Liver (tissue), 9 donors: Measurements from ENCODE around the gene IER2. TPM values are rescaled to one million over a fixed set of nuclear protein-coding genes. Genes with fewer than 3 reads are reported as not detected.
"Not testable (repeated sequence)": the region's sequence is repeated elsewhere in the genome, so short reads cannot be mapped to it uniquely, and the experiment has no call there.

Experiments used
- DNase-seq: peaks from one replicate; pipeline ENCODE4 v3.0.0-alpha.2; 2017; ENCODE audit warnings: low spot score
- H3K27ac ChIP-seq, 2 donors: one replicate each; pipeline ENCODE4 v1.7.0; 2013; ENCODE audit warnings: inconsistent platforms in 2 of 2, low read length in 2 of 2, control low read depth in 1 of 2, low read depth in 1 of 2, mild to moderate bottlenecking in 1 of 2
- H3K27me3 ChIP-seq, 4 donors: one replicate each; pipeline versions ENCODE4 v1.6.1 to v1.7.0; 2013; ENCODE audit warnings: low read length in 3 of 4, inconsistent platforms in 1 of 4, mild to moderate bottlenecking in 1 of 4, moderate library complexity in 1 of 4; ENCODE audit not compliant: control insufficient read depth in 4 of 4, insufficient read depth in 4 of 4
- H3K36me3 ChIP-seq, 4 donors: one replicate each; pipeline versions ENCODE4 v1.6.1 to v1.7.0; 2013; ENCODE audit warnings: low read length in 3 of 4, mild to moderate bottlenecking in 3 of 4, low read depth in 1 of 4, moderate library complexity in 1 of 4; ENCODE audit not compliant: control insufficient read depth in 4 of 4, insufficient read depth in 3 of 4
- H3K4me1 ChIP-seq, 4 donors: one replicate each; pipeline versions ENCODE4 v1.6.1 to v1.7.0; 2013; ENCODE audit warnings: low read length in 3 of 4, mild to moderate bottlenecking in 3 of 4, moderate library complexity in 1 of 4; ENCODE audit not compliant: control insufficient read depth in 4 of 4, insufficient read depth in 4 of 4
- H3K4me3 ChIP-seq, 3 donors: one replicate each; pipeline versions ENCODE4 v1.6.1 to v1.7.0; 2013; ENCODE audit warnings: low read length in 3 of 3, control low read depth in 1 of 3, low read depth in 1 of 3, mild to moderate bottlenecking in 1 of 3
- H3K9ac ChIP-seq, 2 donors: one replicate each; pipeline ENCODE4 v1.7.0; 2013; ENCODE audit warnings: low read length in 2 of 2, mild to moderate bottlenecking in 2 of 2, moderate library complexity in 2 of 2, control low read depth in 1 of 2, low read depth in 1 of 2
- H3K9me3 ChIP-seq, 4 donors: one replicate each; pipeline versions ENCODE4 v1.6.1 to v1.7.0; 2013; ENCODE audit warnings: low read length in 3 of 4; ENCODE audit not compliant: control insufficient read depth in 4 of 4
- ATF3 ChIP-seq: IDR thresholded peaks from 2 replicates; pipeline ENCODE4 v1.6.1; 2016; ENCODE audit warnings: antibody characterized with exemption
- CTCF ChIP-seq: fragments of 150-350 bp; IDR thresholded peaks from 2 replicates; pipeline ENCODE4 v1.5.1; 2017; ENCODE audit warnings: improper control_type of control experiment, low read depth, low read length; ENCODE audit not compliant: missing input control
- EGR1 ChIP-seq, 2 donors: IDR thresholded peaks; 2 replicates each; pipeline ENCODE4 v1.6.1; 2016 to 2018; ENCODE audit warnings: antibody characterized with exemption in 2 of 2, low read depth in 2 of 2
- FOXA1 ChIP-seq: IDR thresholded peaks from 2 replicates; pipeline ENCODE4 v1.6.1; 2016; ENCODE audit warnings: antibody characterized with exemption
- FOXA2 ChIP-seq: IDR thresholded peaks from 2 replicates; pipeline ENCODE4 v1.6.1; 2016; ENCODE audit warnings: antibody characterized with exemption
- GABPA ChIP-seq, 2 donors: IDR thresholded peaks in 1 of 2; conservative IDR thresholded peaks in 1 of 2; 2 replicates each; pipeline ENCODE4 v1.6.1; 2016; ENCODE audit warnings: antibody characterized with exemption in 2 of 2, mild to moderate bottlenecking in 1 of 2, moderate library complexity in 1 of 2
- HNF4A ChIP-seq, 2 donors: conservative IDR thresholded peaks; 2 replicates each; pipeline ENCODE4 v1.6.1; 2016; ENCODE audit warnings: antibody characterized with exemption in 2 of 2, mild to moderate bottlenecking in 2 of 2
- HNF4G ChIP-seq: IDR thresholded peaks from 2 replicates; pipeline ENCODE4 v1.6.1; 2016; ENCODE audit warnings: antibody characterized with exemption
- JUND ChIP-seq, 2 donors: IDR thresholded peaks; 2 replicates each; pipeline ENCODE4 v1.6.1; 2016; ENCODE audit warnings: antibody characterized with exemption in 2 of 2
- RAD21 ChIP-seq, 2 donors: IDR thresholded peaks; 2 replicates each; pipeline ENCODE4 v1.6.1; 2016; ENCODE audit warnings: antibody characterized with exemption in 2 of 2, mild to moderate bottlenecking in 2 of 2
- REST ChIP-seq: IDR thresholded peaks from 2 replicates; pipeline ENCODE4 v1.6.1; 2016; ENCODE audit warnings: antibody characterized with exemption, mild to moderate bottlenecking
- RXRA ChIP-seq, 2 donors: IDR thresholded peaks; 2 replicates each; pipeline ENCODE4 v1.6.1; 2017 to 2018; ENCODE audit warnings: antibody characterized with exemption in 2 of 2, mild to moderate bottlenecking in 1 of 2
- SP1 ChIP-seq: IDR thresholded peaks from 2 replicates; pipeline ENCODE4 v1.6.1; 2018; ENCODE audit warnings: antibody characterized with exemption, mild to moderate bottlenecking
- TAF1 ChIP-seq: conservative IDR thresholded peaks from 2 replicates; pipeline ENCODE4 v1.6.1; 2016; ENCODE audit warnings: antibody characterized with exemption, mild to moderate bottlenecking
- YY1 ChIP-seq: IDR thresholded peaks from 2 replicates; pipeline ENCODE4 v1.6.1; 2016; ENCODE audit warnings: antibody characterized with exemption, mild to moderate bottlenecking
- ZBTB33 ChIP-seq: IDR thresholded peaks from 2 replicates; pipeline ENCODE4 v1.6.1; 2016; ENCODE audit warnings: antibody characterized with exemption
- WGBS: extraction: QIAGEN DNeasy Blood & Tissue Kit; methylation state at CpG from one replicate; pipeline ENCODE4 v1.1.7; 2013; 5-methylcytosine and 5-hydroxymethylcytosine counted together
- polyA plus RNA-seq, 2 donors: library from polyadenylated mRNA; stranded (reverse) in 1 of 2; unstranded in 1 of 2; fragments of 200-250 nt in 1 of 2; fragments of >200 nt in 1 of 2; fragmentation: Nextera tagmentation in 1 of 2; extraction: Ambion mirVana in 1 of 2; gene quantifications; one replicate each; pipeline versions ENCODE4 v1.2.1 to v1.2.3, GENCODE V29; 2013 to 2015
- total RNA-seq, 2 donors: library from RNA; depleted of rRNA; stranded (reverse); fragments of >200 nt; gene quantifications; one replicate each; pipeline ENCODE4 v1.2.3, GENCODE V29; 2014
- TF ChIP-seq, protein P1 (sequence below): IDR thresholded peaks from 2 replicates; pipeline ENCODE4 v1.6.1; 2016; ENCODE audit warnings: antibody characterized with exemption
- donor health status: healthy.
- donor health status: healthy.
- donor health status: healthy.
- donor health status: healthy.
- donor health status: healthy.

IER2 gene
- total and polyA plus RNA-seq, 4 donors: 11.4 to 38.9 (median 21.9) TPM

DNA sequence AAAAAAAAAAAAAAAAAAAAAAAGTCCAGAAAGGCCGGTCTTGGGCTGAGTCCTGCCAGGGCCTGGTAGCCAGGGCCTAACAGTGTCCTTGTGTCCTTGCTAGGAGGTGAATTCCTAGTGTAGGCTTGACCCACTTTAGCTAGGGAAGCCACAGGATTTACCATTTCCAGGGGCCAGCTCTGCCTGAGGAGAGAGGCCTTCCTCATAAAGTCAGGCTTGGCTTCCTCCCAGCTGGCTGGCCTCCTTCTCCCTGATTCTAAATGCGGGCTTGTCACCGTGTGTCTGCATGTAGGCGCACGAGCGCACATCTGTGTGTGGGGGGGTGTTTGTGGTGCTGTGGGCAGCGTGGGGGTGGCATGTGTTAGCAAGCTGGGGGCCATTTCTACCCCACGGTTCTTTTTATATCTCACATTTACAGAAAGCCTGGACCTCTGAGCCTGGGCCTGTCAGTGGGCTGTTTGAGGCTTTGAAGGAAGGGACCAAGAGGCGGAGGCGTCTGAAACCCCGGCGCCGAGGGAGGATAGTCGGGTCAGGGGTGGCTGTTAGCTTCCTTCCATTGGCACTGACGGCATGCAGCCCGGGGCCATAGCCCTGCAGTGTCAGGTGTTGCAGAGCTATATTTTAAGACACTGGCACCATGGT, 31.7 kb downstream of the IER2 start:
- no peak overlapping the region for H3K27ac ChIP-seq
- TF ChIP-seq HNF4G: no peak
- no peak for TF ChIP-seq FOXA1
- TF ChIP-seq HNF4A (conservative IDR thresholded peaks at IDR 0.05): no peak
- no peak for TF ChIP-seq REST
- no peak for TF ChIP-seq FOXA2
- no peak for TF ChIP-seq RAD21 (IDR thresholded peaks at IDR 0.05)
- TF ChIP-seq TAF1: no peak
- no peak for TF ChIP-seq SP1
- no peak for TF ChIP-seq RXRA (IDR thresholded peaks at IDR 0.05)
- no peak for TF ChIP-seq YY1
- TF ChIP-seq JUND (IDR thresholded peaks at IDR 0.05): no peak
- no peak for TF ChIP-seq GABPA (IDR thresholded peaks at IDR 0.05 in 1 of 2, conservative IDR thresholded peaks at IDR 0.05 in 1 of 2)
- no peak for TF ChIP-seq ZBTB33
- no peak for TF ChIP-seq ATF3
- no peak for TF ChIP-seq CTCF
- TF ChIP-seq, protein P1, sequence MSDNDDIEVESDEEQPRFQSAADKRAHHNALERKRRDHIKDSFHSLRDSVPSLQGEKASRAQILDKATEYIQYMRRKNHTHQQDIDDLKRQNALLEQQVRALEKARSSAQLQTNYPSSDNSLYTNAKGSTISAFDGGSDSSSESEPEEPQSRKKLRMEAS: no peak
- TF ChIP-seq EGR1 (IDR thresholded peaks at IDR 0.05; ENCODE audit: low read depth in 2 of 2): no peak
- no peaks in the 10 kb centered on the region for H3K36me3 ChIP-seq
- H3K9ac ChIP-seq: no peak overlapping the region
- H3K27me3 ChIP-seq: no peaks in the 10 kb centered on the region
- DNase-seq: no peak
- H3K4me3 ChIP-seq: no peak overlapping the region
- 43% methylated on average over 16 of the region's 16 CpGs for WGBS
- H3K9me3 ChIP-seq: no peaks in the 10 kb centered on the region
- peaks cover 0 to 8% (median 7%) of the 10 kb centered on the region in 4 donors for H3K4me1 ChIP-seq

GRCh38 chr19:13184926-13185325, 34.7 kb downstream of the IER2 start:
- not testable (repeated sequence) for H3K36me3 ChIP-seq, H3K27ac ChIP-seq, DNase-seq, H3K9me3 ChIP-seq, H3K27me3 ChIP-seq, H3K9ac ChIP-seq, H3K4me3 ChIP-seq
- H3K4me1 ChIP-seq: peaks cover 0 to 12% (median 7%) of the 10 kb centered on the region in 4 donors
- 69% methylated on average over 23 of the region's 23 CpGs for WGBS

- 91% methylated on average over 22 of the region's 22 CpGs for WGBS
Observed at GRCh38 chr19:13185763-13186657, 35.8 kb downstream of the IER2 start.

More at GRCh38 chr19:13185763-13186657, 35.8 kb downstream of the IER2 start:
- not testable (repeated sequence) for H3K9me3 ChIP-seq, H3K4me3 ChIP-seq, H3K27me3 ChIP-seq, H3K27ac ChIP-seq, H3K9ac ChIP-seq, H3K36me3 ChIP-seq, DNase-seq
- peaks cover 0 to 12% (median 9%) of the 10 kb centered on the region in 4 donors for H3K4me1 ChIP-seq
